Retinal pigment epithelial cell (primary cell): Measurements from ENCODE around the gene USH1C.

Experiments
- DNase-seq: peaks from one replicate; pipeline ENCODE4 v3.0.0-alpha.2; 2010; ENCODE audit warnings: low read depth
- H3K4me3 ChIP-seq: 2 replicates; pipeline ENCODE4 v1.5.1; 2011; ENCODE audit warnings: mild to moderate bottlenecking, low read length, control low read depth, moderate library complexity
- CTCF ChIP-seq: conservative IDR thresholded peaks from 2 replicates; pipeline ENCODE4 v1.5.1; 2011; ENCODE audit warnings: low read depth, low read length, control low read depth, inconsistent platforms

Gene USH1C

DNA sequence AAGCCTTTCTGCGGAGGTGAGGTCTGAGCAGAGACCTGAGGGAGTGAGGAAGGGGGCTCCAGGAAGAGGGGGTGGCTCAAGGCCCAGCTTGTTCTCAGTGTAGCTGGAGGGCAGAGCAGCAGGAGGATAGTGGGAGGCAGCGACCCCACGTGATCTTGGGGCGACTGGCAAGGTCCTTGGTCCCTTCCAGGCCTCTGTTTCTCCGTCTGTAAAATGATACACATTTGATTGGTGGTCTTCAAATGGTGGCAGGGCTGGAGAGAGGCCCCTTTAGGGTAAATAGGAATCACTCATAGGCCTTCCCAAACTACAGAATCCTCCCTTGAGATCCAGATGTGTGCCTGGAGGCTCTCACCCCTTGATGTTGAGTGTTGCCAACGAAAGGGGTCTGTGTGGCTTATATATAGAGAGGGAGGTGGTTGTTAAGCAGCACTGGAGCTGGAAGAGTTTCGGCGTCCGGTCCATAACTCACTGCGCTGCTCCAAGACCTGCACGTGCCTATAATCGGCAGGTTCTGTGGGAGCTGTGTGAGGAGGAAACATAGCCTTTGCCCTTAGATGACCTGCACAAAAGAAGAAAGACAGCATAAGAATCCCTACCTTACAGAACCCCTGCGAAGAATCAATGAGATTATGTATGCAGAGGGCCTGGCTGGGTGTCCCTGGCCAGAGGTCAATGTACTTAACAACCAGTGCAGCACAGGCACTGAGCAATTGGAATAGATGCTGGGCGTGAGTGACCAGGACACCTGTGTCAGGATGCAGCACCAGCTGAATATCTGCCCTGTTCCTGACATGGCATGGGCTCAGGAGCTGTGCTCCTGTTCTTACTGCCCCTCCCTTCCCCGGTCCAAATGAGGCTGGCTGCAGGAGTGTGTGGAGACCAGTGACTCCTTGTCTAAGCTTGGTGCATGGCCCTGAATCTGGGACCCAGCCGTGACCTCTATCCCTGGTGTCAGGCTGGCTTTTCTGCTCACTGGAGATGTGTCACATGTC is 31.5 kb upstream of the USH1C start:
- no peak for DNase-seq
- TF ChIP-seq CTCF, result no peak
- H3K4me3 ChIP-seq, result no peak overlapping the region

DNA sequence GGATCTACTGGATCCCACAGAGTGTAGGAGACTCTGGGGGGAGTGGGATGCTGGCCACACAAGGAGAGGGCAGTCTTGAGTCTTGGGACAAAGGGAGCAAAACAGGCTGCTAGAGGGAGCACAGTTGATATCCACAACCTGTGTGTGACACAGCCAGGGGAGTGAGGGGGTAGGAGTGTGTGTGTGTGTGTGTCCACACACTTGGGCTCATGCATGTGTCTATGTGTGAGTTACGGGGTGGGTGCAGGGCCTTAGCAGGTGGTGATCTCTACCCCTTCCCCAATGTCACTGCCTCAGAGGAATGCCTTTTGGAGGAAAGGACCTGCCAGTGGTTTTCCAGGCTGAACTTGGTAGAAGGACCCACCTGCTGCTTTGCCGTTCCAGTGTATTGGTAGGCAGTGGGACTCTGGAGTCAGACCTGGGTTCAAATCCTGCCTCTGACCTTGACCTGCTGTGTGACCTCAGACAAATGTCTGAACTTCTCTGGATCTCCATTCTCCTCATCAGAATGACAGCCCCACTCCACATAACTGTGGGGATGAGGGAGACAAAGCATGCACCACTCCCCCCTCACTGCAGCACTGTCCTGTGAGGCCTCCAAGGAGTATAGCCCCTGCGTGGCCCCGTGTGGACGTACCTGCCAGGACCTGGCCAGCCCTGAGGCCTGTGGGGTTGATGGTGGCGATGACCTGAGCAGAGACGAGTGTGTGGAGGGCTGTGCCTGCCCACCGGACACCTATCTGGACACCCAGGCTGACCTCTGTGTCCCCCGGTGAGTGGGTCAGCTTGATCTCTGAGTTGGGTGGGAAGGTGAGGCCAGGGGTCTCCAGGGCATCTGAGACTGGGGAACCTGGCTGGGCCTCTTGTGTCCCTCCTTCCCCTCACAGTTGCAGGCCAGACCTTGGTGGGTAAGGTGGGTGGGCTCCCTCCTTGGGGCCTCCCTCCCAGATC is 30.2 kb upstream of the USH1C start:
- no peak for DNase-seq
- no peak for TF ChIP-seq CTCF
- H3K4me3 ChIP-seq, result no peak overlapping the region

GRCh38 chr11:17573526-17573925 is 29.3 kb upstream of the USH1C start:
- TF ChIP-seq CTCF, result no peak
- no peak overlapping the region for H3K4me3 ChIP-seq
- DNase-seq, result no peak

DNA sequence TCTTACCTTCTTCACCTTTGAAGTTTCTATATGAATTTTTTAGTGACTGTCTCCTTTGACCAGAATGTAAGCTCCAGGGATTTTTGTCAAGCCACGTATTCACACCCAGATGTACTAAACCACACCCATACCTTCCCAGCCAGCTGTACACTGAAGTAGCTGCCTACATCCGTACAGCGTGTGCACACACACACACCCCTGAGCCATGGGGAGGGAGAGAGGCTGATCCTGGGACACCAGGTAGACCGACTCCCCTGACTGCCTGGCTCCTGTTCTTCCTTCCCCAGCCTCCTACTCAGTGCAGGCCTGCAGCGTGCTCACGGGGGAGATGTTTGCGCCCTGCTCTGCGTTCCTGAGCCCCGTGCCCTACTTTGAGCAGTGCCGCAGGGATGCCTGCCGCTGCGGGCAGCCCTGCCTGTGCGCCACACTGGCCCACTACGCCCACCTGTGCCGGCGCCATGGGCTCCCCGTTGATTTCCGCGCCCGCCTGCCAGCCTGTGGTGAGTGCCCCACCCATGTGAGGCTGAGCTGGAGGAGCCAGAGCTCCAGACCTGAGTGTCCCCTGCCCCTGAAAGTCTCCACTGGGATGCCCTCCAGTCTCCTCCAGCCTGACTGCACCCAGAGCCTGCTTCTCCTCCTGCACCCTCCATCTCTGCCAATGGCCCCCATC is 28.7 kb upstream of the USH1C start:
- no peak for DNase-seq

DNA sequence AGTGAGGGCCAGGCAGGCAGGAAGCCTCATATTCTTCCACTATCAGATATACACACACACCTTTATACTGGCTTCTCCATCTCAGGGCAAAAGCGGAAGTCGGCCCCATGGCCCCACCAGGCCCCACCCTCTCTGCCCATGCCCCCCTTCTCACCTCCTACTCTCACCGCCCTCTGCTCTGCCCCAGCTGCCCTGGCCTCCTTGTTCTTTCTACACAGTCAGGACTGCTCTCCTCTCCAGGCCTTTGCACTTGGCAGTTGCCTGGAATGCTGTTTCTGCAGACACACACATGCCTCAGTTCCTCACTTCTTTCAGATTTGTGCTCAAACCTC is 28.1 kb upstream of the USH1C start:
- DNase-seq, result no peak
- no peak overlapping the region for H3K4me3 ChIP-seq
- TF ChIP-seq CTCF, result no peak

More for the DNA sequence above, 28.7 kb upstream of the USH1C start:
- no peak for TF ChIP-seq CTCF
- no peak overlapping the region for H3K4me3 ChIP-seq

- no peak for TF ChIP-seq CTCF
- no peak for DNase-seq
- no peak overlapping the region for H3K4me3 ChIP-seq
Observed at GRCh38 chr11:17571431-17572358, 27.5 kb upstream of the USH1C start.
